ENCODE data around the gene DOLPP1.
"Not testable (repeated sequence)": the region's sequence is repeated elsewhere in the genome, so short reads cannot be mapped to it uniquely, and the experiment has no call there.

Gene DOLPP1, protein sequence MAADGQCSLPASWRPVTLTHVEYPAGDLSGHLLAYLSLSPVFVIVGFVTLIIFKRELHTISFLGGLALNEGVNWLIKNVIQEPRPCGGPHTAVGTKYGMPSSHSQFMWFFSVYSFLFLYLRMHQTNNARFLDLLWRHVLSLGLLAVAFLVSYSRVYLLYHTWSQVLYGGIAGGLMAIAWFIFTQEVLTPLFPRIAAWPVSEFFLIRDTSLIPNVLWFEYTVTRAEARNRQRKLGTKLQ

DNA sequence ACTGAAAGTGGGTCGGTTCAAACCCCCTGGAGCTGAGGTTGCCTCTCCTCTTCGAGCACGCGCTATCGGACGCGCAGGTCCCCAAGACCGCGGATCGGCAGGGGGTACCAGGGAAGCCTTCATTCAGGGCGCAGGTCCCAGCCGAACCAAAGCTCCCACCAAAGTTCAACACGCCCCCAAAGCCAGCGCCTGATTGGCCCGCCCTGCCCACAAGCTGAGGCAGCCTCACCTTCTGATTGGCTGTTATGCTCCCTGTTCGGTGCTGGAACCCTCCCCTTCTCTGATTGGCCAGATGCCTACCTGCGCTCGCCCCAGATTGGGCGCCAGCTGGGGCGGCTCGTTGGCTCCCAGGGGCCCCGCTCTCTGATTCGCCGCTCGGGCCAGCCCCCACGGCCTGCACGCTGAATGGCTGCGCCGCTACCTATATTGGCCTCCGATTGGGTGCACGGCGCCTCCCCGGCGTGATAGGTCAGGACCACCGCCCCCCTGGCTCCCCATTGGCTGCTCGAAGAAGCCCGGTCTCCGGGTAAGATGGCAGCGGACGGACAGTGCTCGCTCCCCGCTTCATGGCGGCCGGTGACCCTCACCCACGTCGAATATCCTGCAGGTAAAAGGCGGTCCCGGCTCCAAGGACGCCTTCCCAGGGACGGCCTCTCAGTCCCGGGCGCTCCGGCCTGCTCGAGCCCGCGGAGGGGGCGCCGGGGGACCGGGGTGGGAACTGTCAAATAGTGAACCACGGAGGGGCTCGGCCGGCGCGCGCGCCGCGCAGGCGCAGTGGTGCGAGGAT is at the start of gene DOLPP1:
Gene DOLPP1 (plus strand): TSS at position 511 of the 787 bp plus-strand sequence. CDS start 21 bp downstream, at position 532.
- DNase-seq = peak; percentile 99

- no peak for DNase-seq
Observed at GRCh38 chr9:129031514-129031913, 49.4 kb upstream of the DOLPP1 start.

- DNase-seq = no peak
Observed at GRCh38 chr9:129032541-129033159, 48.3 kb upstream of the DOLPP1 start.

DNA sequence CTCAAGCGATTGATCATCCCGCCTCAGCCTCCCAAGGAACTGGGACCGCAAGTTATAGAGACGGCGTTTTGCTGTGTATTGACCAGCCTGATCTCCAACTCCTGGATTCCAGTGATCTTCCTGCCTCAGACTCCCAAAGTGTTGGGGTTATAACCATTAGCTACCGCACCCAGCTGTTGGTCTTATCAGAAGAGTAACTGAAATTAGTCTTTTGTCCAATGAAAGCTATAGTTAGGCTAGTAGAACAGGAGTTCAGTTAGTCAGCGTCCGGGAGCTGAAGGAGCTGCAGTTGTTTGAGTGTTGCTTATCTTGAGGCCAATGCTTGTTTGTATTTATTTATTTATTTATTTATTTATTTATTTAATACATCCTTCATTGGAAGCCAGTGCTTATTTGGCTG is 47.7 kb upstream of the DOLPP1 start:
- no peak for DNase-seq

DNA sequence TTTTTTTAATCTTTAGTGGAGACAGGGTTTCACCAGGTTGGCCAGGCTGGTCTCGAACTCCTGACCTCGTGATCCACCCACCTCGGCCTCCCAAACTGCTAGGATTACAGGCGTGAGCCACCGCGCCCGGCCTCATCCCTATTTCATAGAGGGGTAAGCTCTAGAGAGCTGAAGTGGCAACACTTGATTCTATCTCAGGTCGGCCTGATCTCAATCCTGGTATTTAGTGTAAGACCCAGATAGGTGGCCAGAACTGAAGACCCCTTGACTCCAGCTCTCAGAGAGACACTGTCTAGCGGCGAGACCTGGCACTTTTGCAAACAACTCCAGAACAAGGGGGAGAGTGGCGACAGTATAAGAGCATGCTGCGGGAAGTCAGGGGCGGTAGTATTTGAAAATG is 45.1 kb upstream of the DOLPP1 start:
- DNase-seq = not testable (repeated sequence)

- peak; percentile 94 for DNase-seq
Observed at GRCh38 chr9:129036241-129036922, 44.5 kb upstream of the DOLPP1 start, which contains the start of gene MIGA2. Gene MIGA2, plus strand, starts transcription at chr9:129036626. Its CDS starts 3,969 bp downstream, at chr9:129040595.

- DNase-seq = peak; percentile 59
Observed at GRCh38 chr9:129036923-129037766, 43.8 kb upstream of the DOLPP1 start.

- no peak for DNase-seq
Observed at GRCh38 chr9:129037767-129038098, 43.2 kb upstream of the DOLPP1 start.

DNA sequence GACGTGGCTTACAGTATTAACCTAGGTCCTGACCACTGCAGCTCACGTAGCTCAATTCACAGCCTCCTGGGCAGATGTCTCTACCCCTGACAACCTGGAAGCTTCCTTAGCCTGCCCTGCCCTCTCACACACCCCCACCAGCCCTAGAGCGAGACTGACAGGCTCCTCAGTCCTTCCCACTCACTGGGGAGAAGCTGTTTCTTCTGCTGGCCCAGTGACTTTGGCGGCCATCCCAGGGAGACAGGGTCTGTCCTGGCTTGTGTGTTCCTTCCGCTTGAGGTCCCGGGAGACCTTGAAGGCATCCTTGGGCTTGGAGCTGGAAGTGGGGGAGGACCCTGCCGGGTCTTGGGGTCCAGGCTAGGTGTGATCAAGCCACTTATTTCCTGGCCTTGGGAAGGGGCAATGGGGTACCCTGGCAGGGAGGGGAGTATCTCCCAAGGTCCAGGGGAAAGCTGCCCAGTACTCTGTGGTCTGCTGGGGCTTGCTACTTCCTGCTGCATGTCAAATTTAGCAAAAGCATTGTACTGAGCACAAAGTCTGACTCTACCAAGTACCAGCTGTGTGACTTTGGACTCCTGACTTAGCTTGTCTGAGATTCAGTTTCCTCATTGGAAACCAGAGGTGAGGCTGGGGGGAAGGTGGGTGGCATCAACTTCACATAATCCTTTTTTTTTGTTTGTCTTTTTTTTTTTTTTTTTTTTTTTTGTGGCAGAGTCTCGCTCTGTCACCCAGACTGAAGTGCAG is 42.6 kb upstream of the DOLPP1 start:
- no peak for DNase-seq

DNA sequence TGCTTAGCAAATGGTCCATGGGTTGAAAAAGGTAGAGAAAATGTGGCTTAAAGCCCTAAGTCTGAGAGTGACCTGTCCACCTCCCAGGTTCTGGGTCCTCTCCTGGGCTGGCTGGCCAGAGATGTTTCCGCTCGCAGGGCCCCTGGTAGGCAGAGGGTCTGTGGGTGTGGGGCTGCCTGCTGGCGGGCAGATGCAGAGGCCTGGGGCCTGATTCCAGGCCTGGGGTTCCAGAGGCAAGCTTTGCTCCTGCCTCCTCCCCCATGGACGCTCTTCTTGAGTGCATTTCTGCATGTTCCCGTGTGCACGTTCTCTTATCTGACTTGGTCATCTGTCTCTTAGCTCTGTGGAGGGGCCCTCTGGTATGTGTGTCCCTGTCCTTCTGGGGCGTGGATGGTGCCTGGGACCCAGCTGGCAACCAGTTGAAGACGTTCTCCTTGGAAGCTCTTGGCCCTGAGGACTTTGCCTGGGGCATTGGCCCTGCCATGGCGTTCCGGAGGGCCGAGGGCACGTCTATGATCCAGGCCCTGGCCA is 40.7 kb upstream of the DOLPP1 start:
- DNase-seq = no peak

GRCh38 chr9:129042016-129042415 is 38.9 kb upstream of the DOLPP1 start:
- DNase-seq = no peak

DNA sequence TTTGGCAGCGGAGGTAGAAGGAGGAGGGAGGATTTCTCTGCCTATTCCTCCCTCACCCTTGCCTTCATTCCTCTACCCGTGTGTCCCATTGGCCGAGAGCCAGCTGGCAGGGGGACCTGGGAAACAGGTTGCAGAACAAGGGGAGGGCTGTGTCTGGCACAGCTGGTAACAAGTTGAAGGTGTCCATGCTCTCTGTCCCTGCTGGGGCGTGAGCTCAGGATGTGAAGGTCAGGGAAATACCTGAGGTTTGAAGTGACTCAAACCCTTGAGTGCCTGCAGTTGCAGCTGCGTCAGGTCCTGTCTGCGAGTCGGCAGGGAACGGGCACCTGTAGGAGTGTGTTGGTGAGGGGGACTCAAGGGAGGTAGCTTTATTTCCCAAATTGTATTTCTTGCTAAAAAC is 28.3 kb upstream of the DOLPP1 start:
- DNase-seq = no peak

DNA sequence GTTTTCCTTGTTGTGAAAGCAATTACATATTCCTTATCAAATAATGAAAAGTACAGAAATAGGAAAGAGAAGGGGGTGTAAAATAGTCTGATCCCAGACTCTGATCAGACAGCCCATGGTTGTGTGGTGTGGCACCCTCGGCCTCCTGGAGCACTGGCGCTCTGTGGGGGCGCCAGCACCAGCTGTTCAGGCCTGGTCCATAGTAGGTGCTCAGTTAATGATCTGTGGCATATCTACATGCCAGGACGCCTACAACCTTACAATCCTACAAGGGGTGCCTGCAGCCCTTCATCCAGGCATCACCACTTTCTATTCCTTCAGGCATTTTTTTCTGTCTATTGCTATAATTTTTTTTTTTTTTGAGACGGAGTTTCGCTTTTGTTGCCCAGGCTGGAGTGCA is 27.9 kb upstream of the DOLPP1 start:
- DNase-seq = no peak

DNA sequence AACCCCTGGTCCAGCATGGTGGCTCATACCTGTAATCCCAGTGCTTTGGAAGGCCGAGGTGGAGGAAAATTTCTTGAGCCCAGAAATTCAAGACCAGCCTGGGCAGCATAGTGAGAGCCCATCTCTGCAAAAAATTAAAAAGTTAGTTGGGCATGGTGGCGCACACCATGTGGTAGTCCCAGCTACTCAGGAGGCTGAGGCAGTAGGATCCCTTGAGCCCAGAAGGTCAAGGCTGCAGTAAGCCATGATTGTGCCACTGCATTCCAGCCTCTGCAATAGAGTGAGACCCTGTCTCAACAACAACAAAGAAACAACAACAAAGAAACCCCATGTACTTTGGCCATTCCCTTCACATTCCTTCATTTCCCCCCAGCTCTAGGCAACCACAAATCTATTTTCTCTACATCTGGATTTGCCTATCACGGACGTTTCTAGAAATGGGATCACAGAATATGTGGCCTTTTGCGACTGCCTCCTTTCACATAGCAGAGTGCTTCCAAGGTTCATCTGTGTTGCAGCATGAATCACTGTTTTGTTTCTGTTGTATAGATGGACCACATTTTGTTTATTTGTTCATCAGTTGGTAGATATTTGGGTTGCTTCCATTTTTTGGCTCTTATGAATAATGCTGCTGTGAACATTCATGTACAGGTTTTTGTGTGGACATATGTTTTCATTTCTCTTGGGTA is 26.6 kb upstream of the DOLPP1 start:
- DNase-seq = no peak

DNA sequence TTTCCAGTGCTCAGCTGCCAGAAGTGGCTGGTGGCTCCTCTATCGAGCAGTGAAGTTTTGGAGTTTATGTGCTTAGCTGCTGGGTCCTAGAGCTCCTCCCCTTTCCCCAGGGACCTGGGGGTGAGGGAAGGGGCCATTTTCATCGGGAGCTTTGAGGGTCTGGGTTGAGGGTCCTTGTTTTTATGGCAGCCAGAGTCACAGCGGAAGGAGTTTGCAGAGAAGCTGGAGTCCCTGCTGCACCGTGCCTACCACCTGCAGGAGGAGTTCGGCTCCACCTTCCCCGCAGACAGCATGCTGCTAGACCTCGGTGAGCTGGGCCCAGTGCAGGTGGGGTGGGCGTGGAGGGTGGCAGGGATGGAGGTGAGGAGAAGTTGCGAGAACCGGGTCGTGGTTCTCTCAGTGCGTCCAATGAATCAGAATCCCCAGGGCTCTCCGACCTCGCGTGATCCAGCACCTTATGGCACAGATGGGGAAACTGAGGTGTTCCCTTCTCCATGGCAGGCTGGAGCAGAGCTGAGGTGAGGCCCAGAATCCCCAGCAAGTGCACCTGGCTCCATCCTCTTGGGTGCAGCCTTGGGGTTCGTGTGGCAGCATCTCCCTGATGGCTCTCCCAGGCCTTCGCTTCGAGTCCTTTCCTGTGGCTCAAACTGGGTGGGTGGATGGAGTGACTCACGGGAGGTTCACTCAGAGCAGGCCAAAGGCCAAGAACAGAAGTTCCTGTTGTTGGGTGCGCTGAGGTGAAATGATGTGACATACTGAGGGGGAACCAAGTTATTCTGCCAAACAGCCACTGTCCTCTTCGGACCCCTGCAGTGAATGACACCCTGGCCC is 21.7 kb upstream of the DOLPP1 start:
- DNase-seq = no peak

GRCh38 chr9:129059796-129060785 is 20.8 kb upstream of the DOLPP1 start:
- no peak for DNase-seq

DNA sequence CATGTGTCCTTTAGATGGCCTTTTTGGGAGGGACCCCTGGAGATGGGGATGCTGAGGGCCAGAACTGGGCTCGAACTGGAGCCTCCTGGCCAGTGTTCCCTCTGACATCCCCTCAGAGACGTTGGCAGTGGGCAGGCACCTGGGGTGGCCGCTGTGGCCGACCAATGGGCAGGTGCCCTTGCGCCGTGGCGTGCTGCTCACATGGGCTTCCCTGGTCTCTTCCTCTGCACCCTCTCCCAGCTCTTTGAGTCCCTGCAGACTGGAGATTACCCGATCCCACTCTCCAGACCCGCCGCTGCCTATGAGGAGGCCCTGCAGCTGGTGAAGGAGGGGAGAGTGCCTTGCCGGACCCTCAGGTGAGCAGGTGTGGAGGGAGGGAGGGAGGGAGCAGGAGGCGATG is 19.9 kb upstream of the DOLPP1 start:
- DNase-seq = no peak

DNA sequence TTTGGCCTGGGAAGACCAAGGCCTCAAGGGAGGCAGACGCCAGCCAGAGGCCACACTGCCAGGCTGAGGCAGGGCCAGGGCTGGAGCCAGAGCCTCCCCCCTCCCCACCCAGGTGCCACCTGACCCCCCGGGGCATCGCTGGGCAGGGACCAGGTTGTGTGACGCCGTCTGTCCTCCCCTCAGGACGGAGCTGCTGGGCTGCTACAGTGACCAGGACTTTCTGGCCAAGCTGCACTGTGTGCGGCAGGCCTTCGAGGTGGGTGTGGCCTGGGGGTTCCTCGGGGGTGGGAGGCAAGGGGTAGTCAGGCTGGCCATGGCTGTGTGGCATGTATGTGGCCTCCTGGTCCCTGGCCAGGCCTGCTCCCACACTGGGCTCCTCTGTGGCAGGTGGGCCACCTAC is 17.9 kb upstream of the DOLPP1 start:
- no peak for DNase-seq

GRCh38 chr9:129064499-129064908 is 16.4 kb upstream of the DOLPP1 start:
- DNase-seq = no peak

Measured in activated CD8-positive, alpha-beta memory T cell treated with anti-CD3 and anti-CD28 coated beads, Interleukin-2, amount 50 U/mL, for 48 hours (primary cell).